NCI-H82 treated with DMSO at 0.1 percent for 48 hours (cell line): ENCODE measurements around the gene P2RX2.

ENCODE experiments used
- DNase-seq: peaks from one replicate; lab custom pipeline; 2025; ENCODE audit not compliant: unreplicated experiment; lab: John Stamatoyannopoulos, UW

Gene P2RX2

DNA sequence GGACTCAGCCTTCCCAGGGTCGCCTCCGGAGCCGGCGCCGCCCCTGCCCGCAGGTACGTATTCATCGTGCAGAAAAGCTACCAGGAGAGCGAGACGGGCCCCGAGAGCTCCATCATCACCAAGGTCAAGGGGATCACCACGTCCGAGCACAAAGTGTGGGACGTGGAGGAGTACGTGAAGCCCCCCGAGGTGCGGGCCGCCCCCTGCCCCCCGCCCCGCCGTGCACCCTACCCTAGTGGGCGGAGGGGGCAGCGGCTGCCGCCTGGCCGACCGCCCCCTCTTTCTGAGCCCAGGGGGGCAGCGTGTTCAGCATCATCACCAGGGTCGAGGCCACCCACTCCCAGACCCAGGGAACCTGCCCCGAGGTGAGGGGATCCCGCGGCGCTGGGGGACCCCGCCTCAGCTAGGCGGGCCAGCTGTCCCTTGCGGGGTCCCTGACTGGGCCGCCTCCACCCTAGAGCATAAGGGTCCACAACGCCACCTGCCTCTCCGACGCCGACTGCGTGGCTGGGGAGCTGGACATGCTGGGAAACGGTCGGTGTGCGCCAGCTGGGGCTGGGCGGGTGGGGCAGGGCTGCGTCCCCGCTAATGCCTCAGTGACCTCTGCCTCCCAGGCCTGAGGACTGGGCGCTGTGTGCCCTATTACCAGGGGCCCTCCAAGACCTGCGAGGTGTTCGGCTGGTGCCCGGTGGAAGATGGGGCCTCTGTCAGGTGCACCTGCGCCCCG lies 973 bp downstream of the P2RX2 start:
- DNase-seq: no peak

DNA sequence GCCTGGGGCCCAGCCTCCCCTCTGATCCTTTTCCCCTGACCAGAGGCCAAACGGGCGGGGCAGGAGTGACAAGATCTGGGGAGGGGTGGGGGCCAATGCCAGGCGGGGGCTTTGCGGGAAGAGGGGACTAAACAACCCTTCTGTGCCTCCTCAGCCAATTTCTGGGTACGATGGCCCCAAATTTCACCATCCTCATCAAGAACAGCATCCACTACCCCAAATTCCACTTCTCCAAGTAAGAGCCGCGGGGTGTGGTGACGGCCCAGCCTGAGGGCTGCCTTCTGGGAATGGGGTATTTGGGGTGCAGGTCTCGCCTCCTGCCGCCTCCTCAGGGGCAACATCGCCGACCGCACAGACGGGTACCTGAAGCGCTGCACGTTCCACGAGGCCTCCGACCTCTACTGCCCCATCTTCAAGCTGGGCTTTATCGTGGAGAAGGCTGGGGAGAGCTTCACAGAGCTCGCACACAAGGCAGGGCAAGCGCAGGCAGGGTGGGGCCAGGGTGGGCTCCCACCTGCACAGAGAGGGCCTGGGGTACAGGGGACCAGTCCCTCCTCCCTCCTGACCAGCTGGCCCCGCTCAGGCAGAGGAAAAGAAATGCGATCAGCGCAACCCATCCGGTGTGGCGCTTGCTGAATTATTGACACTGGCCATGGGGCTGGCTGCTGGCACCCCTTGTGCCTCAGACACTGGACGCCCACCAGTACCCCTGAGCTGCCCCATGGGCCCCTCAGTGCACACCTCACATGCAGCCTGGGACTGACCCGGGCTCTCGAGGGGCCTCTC lies 1.7 kb downstream of the P2RX2 start:
- no peak for DNase-seq

DNA sequence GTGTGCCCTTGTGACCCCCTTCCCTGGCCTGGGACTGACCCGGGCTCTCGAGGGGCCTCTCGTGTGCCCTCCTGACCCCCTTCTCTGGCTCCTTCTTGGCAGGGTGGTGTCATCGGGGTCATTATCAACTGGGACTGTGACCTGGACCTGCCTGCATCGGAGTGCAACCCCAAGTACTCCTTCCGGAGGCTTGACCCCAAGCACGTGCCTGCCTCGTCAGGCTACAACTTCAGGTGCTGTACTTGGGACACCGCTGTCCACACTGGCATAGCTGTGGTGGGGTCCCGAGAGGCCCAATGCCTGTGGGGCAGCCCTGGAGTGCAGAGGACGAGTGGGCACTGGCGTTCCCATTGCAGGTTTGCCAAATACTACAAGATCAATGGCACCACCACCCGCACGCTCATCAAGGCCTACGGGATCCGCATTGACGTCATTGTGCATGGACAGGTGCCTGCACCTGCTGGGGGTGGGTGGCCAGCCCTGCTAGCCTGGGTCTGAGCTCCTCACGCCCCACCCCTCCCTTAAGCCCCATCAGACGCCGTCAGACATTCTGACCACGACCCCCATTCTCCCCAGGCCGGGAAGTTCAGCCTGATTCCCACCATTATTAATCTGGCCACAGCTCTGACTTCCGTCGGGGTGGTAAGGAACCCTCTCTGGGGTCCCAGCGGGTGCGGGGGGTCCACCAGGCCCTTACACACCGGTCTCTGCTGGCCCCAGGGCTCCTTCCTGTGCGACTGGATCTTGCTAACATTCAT lies 2.5 kb downstream of the P2RX2 start:
- no peak for DNase-seq

DNA sequence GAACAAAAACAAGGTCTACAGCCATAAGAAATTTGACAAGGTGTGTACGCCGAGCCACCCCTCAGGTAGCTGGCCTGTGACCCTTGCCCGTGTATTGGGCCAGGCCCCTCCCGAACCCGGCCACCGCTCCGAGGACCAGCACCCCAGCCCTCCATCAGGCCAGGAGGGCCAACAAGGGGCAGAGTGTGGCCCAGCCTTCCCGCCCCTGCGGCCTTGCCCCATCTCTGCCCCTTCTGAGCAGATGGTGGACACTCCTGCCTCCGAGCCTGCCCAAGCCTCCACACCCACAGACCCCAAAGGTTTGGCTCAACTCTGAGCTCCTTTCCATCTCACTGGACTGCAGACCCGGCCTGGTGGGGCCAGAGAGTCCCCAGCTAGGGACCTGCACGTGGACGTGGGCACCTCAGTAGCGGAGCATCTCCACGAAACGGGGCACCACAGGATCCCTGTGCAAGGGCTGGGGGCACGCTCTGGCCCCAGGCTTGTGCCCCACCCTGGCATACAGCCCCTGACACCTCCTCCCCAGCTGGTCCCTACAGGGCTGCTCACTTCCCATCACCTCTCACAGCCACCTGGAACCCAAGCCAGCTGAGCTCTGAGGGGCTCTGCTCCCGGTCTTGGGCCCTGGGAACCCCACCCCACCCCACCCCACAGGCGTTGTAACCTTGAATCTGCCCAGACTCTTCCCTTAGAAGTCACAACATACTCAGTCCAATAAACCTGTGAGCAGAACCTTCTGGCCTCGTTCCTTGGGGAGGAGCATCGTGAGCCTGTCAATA lies 3.3 kb downstream of the P2RX2 start:
- DNase-seq: no peak

DNA sequence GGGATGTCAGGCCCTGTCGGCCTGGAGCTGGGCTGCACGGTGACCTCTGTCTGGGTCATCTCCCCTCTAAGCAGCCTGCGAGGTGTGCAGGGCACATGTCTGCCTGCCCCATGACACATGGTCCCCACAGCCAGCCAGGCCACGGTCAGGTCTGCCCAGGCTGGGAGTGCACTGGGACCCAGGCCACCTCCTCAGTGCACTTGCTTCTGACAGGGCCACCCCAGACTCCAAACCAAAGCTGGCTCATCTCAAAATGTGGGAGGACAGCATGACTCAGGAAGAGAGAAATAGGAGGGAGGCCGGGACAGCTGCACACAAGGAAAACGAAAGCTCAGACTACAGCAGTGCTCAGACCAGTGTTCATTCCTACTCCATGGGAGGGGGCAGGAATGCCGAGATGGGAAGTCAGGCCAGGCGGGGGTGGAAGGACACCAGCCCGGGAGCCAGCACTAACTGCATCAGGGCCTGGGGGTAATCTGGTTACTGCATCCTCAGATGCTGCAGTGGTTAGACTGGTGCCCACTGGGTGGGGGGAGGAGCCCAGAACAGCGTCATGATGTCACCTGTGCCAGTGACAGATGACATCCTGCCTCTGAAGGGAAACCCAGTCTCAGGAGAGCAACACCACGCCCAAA lies 4.0 kb downstream of the P2RX2 start:
- DNase-seq: no peak

DNA sequence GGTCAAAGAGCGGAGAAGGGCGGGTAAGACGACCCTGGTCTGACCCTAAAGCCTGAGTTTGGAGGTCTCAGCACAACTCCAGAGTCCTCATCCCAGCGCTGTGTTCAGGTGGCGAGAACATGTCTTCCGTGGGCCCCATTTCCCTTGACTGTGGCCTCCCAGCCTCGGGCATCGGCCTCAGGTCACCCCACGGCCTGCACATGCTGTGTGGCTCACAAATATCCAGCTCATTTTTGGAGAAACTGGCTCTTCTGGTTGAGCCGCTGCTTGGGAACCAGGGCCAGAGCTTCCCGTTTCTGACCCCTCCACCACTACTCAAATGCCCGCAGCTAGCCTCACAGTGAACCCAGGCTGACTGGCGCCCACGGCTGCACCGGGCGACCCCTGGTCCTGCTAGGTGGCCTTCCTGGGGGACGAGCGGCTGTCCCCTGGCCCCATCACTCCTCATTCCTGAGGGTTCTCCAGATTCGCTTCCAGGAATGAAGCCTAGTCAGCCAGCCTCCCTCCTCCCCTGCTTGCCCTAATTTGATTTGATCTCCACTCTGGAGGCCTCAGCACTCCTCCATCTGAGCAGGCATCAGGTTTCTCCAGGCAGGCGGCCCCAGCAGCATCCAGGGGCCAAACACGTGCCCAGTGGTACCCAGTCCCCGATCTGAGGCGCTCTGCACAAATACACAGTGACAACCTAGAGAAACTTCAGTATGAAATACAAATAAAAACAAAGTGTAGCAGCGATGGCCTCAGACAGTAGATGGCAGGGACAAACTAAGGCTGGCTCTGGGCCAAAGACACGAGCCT lies 4.7 kb downstream of the P2RX2 start:
- DNase-seq: no peak

DNA sequence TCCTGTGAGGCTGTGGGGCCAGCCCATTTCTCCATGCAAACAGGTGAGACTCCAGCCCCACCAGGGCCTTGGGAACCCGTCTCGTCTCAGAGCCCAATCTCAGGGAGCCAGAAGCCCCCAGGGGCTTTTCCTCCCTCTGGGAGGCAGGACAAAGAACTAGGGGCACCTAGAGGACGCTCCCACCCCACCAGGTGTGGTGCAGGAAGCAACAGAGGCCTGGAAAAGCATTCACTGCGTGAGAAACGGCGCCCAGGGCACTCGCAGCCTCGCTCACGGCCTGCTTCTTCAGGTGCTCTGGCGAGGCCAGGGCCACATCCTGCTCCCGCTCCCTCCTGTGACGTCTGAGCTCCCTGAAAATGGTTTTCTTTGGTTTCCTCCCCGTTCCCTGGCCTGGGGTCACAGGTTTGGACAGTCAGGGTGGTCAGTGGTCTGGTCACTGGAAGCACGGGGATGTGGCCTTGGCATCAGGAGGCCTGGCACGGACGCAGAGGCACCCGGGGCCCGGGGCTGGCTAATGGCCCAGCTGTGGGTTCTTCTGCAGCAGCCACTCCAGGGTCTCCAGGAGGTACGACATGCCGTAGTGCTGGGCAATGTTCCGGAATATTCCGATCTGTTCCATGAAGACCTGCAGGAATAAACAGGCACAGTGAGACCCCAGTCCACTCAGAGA lies 5.7 kb downstream of the P2RX2 start:
- DNase-seq: no peak

DNA sequence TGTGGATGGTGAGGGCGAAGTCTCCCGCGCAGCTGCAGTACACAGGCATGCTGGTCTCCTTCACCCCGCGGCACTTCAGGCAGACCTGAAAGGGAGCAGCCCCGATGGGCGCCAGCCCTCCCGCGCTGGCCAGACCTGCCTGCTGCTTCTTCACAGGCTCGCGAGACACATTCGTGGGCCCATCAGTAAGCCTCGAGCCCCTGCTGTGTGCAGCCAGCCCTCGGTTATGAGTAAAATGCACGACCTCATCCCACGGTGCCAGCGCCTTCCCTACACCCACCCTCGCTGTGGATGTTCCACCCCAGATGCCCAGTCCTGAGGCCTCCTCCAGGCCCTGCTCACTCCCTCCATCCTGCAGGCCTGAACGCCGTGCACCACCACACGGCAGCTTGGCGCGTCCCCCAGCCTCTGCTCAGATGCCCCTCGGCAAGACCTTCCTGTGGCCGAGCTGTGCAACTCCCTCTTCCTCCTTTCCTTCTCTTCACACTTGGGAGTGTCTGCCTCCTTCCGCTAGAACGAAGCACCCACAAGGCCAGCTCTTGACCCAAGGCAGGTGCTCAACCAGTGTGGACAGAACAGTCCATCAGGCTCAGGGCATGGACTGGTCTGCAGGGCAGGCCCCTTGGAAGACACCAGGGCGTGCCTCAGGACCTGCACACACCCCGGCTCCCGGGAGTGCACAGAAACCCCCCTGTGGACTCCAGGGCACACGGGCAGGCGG lies 6.5 kb downstream of the P2RX2 start:
- no peak for DNase-seq

DNA sequence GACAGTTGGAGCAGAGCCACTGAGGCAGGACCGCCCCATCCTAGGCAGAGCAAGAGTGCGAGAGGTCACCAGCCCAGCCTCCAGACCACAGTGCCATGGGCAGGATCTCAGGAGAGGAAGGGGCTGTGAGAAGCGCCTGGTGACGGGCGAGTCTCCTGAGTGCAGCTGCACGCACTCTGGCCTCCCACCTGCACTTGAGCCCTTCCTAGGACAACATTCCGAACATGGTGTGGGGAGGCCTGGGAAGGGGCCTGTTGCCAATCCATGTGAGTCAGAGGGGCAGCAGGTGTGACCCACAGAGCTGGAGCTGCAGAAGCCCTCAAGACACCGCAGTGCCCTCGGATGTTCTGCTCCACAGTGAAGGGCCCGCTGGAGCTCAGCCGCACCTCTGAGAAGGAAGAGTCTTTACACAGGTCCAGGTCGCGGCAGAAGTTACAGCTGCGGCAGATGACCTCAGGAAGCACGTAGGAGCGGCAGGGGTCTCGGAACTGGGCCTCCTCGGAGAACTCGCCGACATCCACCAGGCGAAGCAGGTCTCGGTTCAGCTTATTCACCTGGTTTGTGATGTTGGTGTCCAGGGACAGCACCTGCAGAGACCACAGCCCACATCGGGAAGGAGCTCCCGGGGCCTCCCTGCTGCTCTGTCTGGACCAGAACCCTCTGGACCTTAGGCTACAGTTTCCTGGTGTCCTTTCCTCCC lies 7.3 kb downstream of the P2RX2 start:
- no peak for DNase-seq

DNA sequence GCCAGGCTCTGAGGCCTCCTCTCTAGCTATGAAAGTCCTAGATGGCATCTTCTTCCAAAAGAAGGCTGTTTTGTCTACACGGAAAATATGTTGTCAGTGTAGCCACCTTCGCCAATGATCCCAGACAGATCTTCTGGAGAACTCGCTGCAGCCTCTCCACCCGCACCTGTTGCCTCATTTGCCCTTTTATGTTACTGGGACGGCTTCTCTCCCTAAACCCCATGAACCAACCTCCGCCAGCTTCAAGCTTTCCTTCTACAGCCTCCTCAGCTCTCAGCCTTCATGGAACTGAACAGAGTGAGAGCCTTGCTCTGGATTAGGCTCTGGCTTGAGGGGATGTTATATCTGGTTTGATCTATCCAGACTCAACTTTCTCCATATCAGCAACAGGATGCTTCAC lies 10.8 kb downstream of the P2RX2 start:
- DNase-seq: no peak

DNA sequence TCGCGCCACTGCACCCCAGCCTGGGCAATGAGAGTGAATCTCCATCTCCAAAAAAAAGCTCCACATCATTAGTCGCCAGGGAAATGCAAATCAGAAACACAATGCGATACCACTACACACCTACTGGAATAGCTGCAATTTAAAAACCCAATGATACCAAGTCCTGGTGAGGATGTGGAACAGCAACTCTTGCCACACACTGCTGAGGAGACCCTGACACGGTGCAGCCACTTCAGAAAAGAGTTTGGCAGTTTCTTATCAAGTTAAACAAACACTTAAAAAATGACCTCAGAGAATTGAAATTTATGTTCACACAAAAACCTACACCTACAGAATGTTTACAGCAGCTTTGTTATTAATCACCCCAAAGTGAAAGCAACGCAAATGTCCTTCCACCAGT lies 12.1 kb downstream of the P2RX2 start:
- no peak for DNase-seq

DNA sequence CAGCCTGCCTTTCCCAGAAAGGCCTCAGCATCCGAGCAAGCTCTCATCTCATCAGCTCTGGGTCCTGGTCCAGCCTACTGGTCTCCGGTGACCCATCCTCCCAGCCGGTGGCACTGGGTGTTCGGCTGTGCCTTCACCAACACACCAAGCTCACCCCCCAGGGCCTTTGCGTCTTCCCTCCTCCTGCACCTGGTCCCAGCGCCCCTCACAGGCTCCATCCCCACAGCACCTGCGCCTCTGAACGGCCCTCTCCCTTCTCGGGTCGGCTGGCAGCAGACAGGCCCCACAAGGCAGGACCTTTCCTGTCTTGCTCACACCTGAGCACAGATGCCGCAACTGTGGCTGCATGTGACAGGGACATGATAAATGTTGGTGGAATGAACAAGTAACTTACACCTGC lies 13.1 kb downstream of the P2RX2 start:
- DNase-seq: no peak

DNA sequence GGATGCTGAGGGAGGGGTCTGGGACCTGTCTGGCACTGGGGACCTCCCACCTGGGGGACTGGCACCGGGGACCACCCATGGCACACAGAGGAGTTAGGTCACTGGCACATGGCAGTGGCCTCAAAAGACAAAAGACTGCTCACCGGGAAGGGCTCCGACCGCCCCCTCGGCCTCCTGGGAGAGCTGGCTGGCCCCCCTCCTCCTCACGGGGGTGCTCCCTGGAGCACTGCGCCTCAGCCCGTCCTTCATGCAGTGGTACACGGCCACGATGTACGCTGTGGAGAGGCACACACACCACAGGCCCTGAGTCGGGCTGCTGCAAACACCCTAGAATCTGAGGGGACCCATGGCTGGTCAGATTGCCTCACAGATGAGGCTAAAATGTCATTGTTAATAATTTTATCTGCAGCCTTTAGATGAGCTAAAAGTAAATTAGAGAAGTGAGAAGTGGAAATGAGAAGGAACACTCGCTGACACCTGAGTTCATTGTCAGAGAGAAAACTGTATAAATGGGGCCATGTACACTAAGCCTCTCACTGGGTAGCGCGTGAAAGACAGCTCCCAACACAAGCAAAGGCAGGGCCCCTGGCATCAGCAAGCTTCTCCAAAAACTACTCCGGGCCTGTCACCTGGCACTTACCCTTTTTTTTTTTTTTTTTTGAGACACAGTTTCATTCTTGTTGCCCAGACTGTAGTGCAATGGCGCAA lies 14.1 kb downstream of the P2RX2 start:
- DNase-seq: no peak

DNA sequence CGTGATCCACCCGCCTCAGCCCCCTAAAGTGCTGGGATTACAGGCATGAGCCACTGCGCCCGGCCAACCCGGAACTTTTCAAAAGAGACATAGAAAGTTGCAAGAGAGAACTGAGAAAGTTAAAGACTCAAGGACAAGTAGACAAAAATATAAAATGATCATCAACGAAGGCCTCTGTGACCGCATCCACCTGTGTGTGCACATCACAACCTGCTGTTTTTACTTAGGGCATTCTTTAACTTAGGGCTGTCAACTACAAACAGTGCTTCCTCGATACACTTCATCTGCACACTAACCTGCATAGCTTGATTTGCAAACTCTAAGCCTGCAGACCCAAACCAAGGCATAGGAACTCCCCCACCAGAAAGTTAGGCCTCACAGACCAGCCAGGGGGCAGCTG lies 14.8 kb downstream of the P2RX2 start:
- no peak for DNase-seq

DNA sequence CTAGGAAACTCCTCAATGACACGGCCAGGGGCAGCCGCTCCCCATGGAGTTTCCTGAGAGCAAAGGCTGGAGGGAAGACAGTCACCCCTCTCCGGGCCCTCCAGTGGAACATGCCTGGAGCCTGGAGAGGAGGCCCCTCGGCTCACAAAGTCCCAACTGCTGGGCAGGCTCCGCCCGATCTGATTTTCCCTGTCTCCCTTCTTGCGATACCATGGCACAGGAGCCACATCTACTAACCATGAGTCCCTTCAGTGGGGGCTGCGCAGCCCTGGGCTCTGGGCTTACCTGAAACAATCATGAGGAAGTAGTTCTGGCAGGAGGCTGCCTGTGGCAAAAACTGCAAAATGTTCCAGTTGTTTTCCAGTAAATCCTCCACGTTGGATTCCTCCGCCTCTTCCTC lies 15.3 kb downstream of the P2RX2 start:
- no peak for DNase-seq

DNA sequence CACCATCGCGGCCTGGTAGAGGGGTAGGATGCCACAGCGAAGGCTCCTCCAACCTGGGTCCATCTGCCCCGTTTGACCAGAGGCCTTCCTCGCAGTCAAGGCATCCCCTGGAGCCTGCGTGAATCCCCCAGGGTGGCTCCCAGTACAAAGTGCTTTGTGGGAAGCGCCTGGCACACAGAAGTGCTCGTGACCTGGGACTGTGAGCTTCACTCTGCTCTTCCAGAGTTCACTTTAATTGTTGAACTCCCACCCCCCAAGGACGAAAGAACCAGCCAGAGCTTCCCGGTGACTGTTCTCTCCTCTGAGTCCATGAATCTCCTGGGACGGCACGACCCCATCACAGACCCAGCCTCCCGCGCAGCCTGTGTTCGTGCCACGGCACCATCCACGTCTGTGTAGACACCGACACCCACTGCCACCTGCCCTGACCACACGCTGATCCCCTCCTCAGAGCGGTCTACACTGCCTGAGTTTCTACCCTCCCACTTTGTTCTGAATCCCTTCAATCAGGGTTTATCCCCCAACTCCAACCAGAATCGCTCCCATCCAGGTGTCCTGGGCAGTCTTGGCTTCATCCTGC lies 15.9 kb downstream of the P2RX2 start:
- no peak for DNase-seq
